Naive thymus-derived CD4-positive, alpha-beta T cell (primary cell): ENCODE measurements around the gene GPR150. TPM values are rescaled to one million over a fixed set of nuclear protein-coding genes. Genes with fewer than 3 reads are reported as not detected.

Experiments
- ATAC-seq: fragments of 150-1000 bp; cut with Tn5 transposase; 2 replicates; pipeline ENCODE4 v1.10.0; 2021; ENCODE audit warnings: mild to moderate bottlenecking, moderate library complexity
- CTCF ChIA-PET: fragments of 350-600 bp; sonication (Branson Sonifier 250); formaldehyde crosslinking; loops from one replicate; lab custom pipeline; 2021; ENCODE audit warnings: antibody characterized with exemption; lab: Charles Lee
- POLR2A ChIA-PET: fragments of 350-600 bp; sonication (Branson Sonifier 250); formaldehyde crosslinking; loops from one replicate; lab custom pipeline; 2021; ENCODE audit warnings: antibody characterized with exemption, inconsistent platforms; lab: Charles Lee
- DNase-seq, 9 donors: peaks; one replicate each; pipeline versions ENCODE4 v3.0.0 to v3.0.0-alpha.2; 2020 to 2022; ENCODE audit warnings: mixed read lengths in 1 of 9
- H3K27ac ChIP-seq: one replicate; pipeline ENCODE4 v1.7.0; 2013; ENCODE audit warnings: mild to moderate bottlenecking, low read depth, low read length, moderate library complexity
- H3K27me3 ChIP-seq, 2 donors: one replicate each; pipeline ENCODE4 v1.7.0; 2013; ENCODE audit warnings: low read length in 2 of 2, mild to moderate bottlenecking in 2 of 2, moderate library complexity in 2 of 2; ENCODE audit not compliant: control insufficient read depth in 2 of 2, insufficient read depth in 2 of 2
- H3K36me3 ChIP-seq, 3 experiments: 1 replicate in 2 of 3; 2 replicates in 1 of 3; pipeline ENCODE4 v1.7.0; 2013; ENCODE audit warnings: low read length in 3 of 3, mild to moderate bottlenecking in 3 of 3, moderate library complexity in 1 of 3; ENCODE audit not compliant: insufficient read depth in 3 of 3, control insufficient read depth in 2 of 3
- H3K4me1 ChIP-seq, 2 donors: one replicate each; pipeline ENCODE4 v1.7.0; 2013; ENCODE audit warnings: low read length in 2 of 2, mild to moderate bottlenecking in 2 of 2, moderate library complexity in 1 of 2; ENCODE audit not compliant: control insufficient read depth in 2 of 2, insufficient read depth in 2 of 2
- H3K4me3 ChIP-seq: 2 replicates; pipeline ENCODE4 v1.7.0; 2013; ENCODE audit warnings: mild to moderate bottlenecking, low read length
- H3K9me3 ChIP-seq, 3 experiments: 1 replicate in 2 of 3; 2 replicates in 1 of 3; pipeline ENCODE4 v1.7.0; 2013; ENCODE audit warnings: low read length in 3 of 3; ENCODE audit not compliant: control insufficient read depth in 2 of 3
- H3K27ac Mint-ChIP-seq, 9 donors: one replicate each; pipeline ENCODE4 v1.8.0; 2020 to 2022; ENCODE audit warnings: mixed read lengths in 9 of 9, mild to moderate bottlenecking in 8 of 9, moderate library complexity in 5 of 9, inconsistent platforms in 2 of 9
- H3K27me3 Mint-ChIP-seq, 5 donors: one replicate each; pipeline ENCODE4 v1.8.0; 2021 to 2022; ENCODE audit warnings: mixed read lengths in 5 of 5, mild to moderate bottlenecking in 1 of 5
- H3K36me3 Mint-ChIP-seq, 5 donors: one replicate each; pipeline ENCODE4 v1.8.0; 2020 to 2022; ENCODE audit warnings: mixed read lengths in 5 of 5, mild to moderate bottlenecking in 3 of 5, inconsistent platforms in 1 of 5
- H3K4me1 Mint-ChIP-seq, 7 donors: one replicate each; pipeline ENCODE4 v1.8.0; 2020 to 2022; ENCODE audit warnings: mixed read lengths in 7 of 7, mild to moderate bottlenecking in 3 of 7, inconsistent platforms in 1 of 7
- H3K4me3 Mint-ChIP-seq, 10 donors: one replicate each; pipeline ENCODE4 v1.8.0; 2020 to 2022; ENCODE audit warnings: mild to moderate bottlenecking in 10 of 10, mixed read lengths in 10 of 10, moderate library complexity in 6 of 10, inconsistent platforms in 2 of 10
- H3K9me3 Mint-ChIP-seq, 11 donors: one replicate each; pipeline ENCODE4 v1.8.0; 2020 to 2022; ENCODE audit warnings: mixed read lengths in 11 of 11, mild to moderate bottlenecking in 4 of 11, inconsistent platforms in 1 of 11, moderate library complexity in 1 of 11
- intact Hi-C, 2 donors: fragments of 100-400 bp; cut with micrococcal nuclease; formaldehyde crosslinking; loops; one replicate each; pipeline ENCODE4 v1.15.1; 2023
- polyA plus RNA-seq, 2 donors: library from polyadenylated mRNA; unstranded; fragments of 300-500 nt; fragmentation: Illumina TruSeq; gene quantifications; one replicate each; pipeline ENCODE4 v1.2.3, GENCODE V29; 2021
- total RNA-seq, 6 experiments: library from RNA in 5 of 6; stranded (reverse) in 5 of 6; gene quantifications; 1 replicate in 5 of 6; 2 replicates in 1 of 6; pipeline ENCODE4 v1.2.3 and lab custom pipeline; 2021 to 2026

GPR150 gene
- total and polyA plus RNA-seq, 7 experiments from 2014 or later = 0.48 to 3.5 (median 1.2) TPM

- no peak for ATAC-seq
- H3K4me3 ChIP-seq = no peak overlapping the region
- no peak overlapping the region for H3K27ac ChIP-seq
- Mint-ChIP-seq H3K27ac (no peak overlapping the region), H3K36me3 (peaks cover 7 to 29% (median 26%) of the 10 kb centered on the region in 5 donors), H3K9me3 (peaks cover 3 to 17% (median 10%) of the 10 kb centered on the region in 11 donors), H3K27me3 (no peaks in the 10 kb centered on the region), H3K4me3 (no peak overlapping the region), H3K4me1 (peaks cover 0 to 13% (median 5%) of the 10 kb centered on the region in 7 donors)
- peaks cover 0 to 3% (median 0%) of the 10 kb centered on the region in 3 experiments for H3K9me3 ChIP-seq
- CTCF ChIA-PET = no interaction called here
- no peaks in the 10 kb centered on the region for H3K27me3 ChIP-seq
- intact Hi-C loops = no loop called here
- no peaks in the 10 kb centered on the region for H3K36me3 ChIP-seq
- no peaks in the 10 kb centered on the region for H3K4me1 ChIP-seq
- POLR2A ChIA-PET = interaction anchor here (1.0 to 1.9 kb wide), 2 partner anchors 11 to 12 kb away, joined by 3 to 7 read pairs; no protein-coding TSS in a partner anchor
- DNase-seq = no peak
Measured at GRCh38 chr5:95610546-95610945, 9.3 kb upstream of the GPR150 start.

- H3K36me3 Mint-ChIP-seq = peaks cover 7 to 27% (median 25%) of the 10 kb centered on the region in 5 donors
- peaks cover 3 to 17% (median 10%) of the 10 kb centered on the region in 11 donors for H3K9me3 Mint-ChIP-seq
- DNase-seq = no peak
- no peak for ATAC-seq
- CTCF ChIA-PET = interaction anchor here (0.6 to 0.7 kb wide), 2 partner anchors 46 to 785 kb away, joined by 3 to 4 read pairs; no protein-coding TSS in a partner anchor
- no peaks in the 10 kb centered on the region for H3K36me3 ChIP-seq
- peaks cover 0 to 3% (median 0%) of the 10 kb centered on the region in 3 experiments for H3K9me3 ChIP-seq
- H3K4me3 ChIP-seq = no peak overlapping the region
- no peak overlapping the region for H3K4me3 Mint-ChIP-seq
- no peaks in the 10 kb centered on the region for H3K27me3 Mint-ChIP-seq
- H3K4me1 ChIP-seq = no peaks in the 10 kb centered on the region
- POLR2A ChIA-PET = interaction anchor here (1.0 to 1.9 kb wide), 3 partner anchors 10 to 12 kb away, joined by 3 to 7 read pairs (median 3); no protein-coding TSS in a partner anchor
- no peak overlapping the region for H3K27ac Mint-ChIP-seq
- no peak overlapping the region for H3K27ac ChIP-seq
- intact Hi-C loops = no loop called here
- no peaks in the 10 kb centered on the region for H3K27me3 ChIP-seq
- H3K4me1 Mint-ChIP-seq = peaks cover 0 to 21% (median 10%) of the 10 kb centered on the region in 7 donors
Measured at GRCh38 chr5:95611396-95611795, 8.5 kb upstream of the GPR150 start.

- no peak for ATAC-seq
- ChIA-PET POLR2A (no interaction called here), CTCF (no interaction called here)
- Mint-ChIP-seq H3K4me3 (peak overlapping the region in 1 of 10 donors; percentile 32), H3K36me3 (peaks cover 7 to 25% (median 20%) of the 10 kb centered on the region in 5 donors), H3K27ac (peak overlapping the region in 1 of 9 donors; percentile 81), H3K9me3 (peaks cover 3 to 17% (median 10%) of the 10 kb centered on the region in 11 donors), H3K27me3 (peaks cover 0 to under 1% (median 0%) of the 10 kb centered on the region in 5 donors), H3K4me1 (peaks cover 6 to 37% (median 22%) of the 10 kb centered on the region in 7 donors)
- Histone ChIP-seq H3K4me3 (no peak overlapping the region), H3K4me1 (peaks cover 0 to 5% of the 10 kb centered on the region in 2 donors), H3K9me3 (peaks cover 0 to 3% (median 0%) of the 10 kb centered on the region in 3 experiments), H3K27ac (no peak overlapping the region), H3K27me3 (no peaks in the 10 kb centered on the region), H3K36me3 (no peaks in the 10 kb centered on the region)
- DNase-seq = no peak
- intact Hi-C loops = no loop called here
Measured at GRCh38 chr5:95613514-95613913, 6.4 kb upstream of the GPR150 start.

- H3K27ac ChIP-seq = no peak overlapping the region
- Mint-ChIP-seq H3K27me3 (peaks cover 0 to 11% (median 0%) of the 10 kb centered on the region in 5 donors), H3K36me3 (peaks cover 7 to 25% (median 20%) of the 10 kb centered on the region in 5 donors), H3K27ac (no peak overlapping the region), H3K9me3 (peaks cover 0 to 17% (median 10%) of the 10 kb centered on the region in 11 donors), H3K4me1 (peaks cover 17 to 53% (median 37%) of the 10 kb centered on the region in 7 donors), H3K4me3 (no peak overlapping the region)
- no peaks in the 10 kb centered on the region for H3K36me3 ChIP-seq
- ChIA-PET POLR2A (no interaction called here), CTCF (no interaction called here)
- intact Hi-C loops = no loop called here
- no peak for ATAC-seq
- H3K4me3 ChIP-seq = no peak overlapping the region
- H3K4me1 ChIP-seq = peaks cover 0 to 18% of the 10 kb centered on the region in 2 donors
- H3K9me3 ChIP-seq = peaks cover 0 to 3% (median 0%) of the 10 kb centered on the region in 3 experiments
- no peak for DNase-seq
- no peaks in the 10 kb centered on the region for H3K27me3 ChIP-seq
Measured at GRCh38 chr5:95615164-95615467, 4.8 kb upstream of the GPR150 start.

DNA sequence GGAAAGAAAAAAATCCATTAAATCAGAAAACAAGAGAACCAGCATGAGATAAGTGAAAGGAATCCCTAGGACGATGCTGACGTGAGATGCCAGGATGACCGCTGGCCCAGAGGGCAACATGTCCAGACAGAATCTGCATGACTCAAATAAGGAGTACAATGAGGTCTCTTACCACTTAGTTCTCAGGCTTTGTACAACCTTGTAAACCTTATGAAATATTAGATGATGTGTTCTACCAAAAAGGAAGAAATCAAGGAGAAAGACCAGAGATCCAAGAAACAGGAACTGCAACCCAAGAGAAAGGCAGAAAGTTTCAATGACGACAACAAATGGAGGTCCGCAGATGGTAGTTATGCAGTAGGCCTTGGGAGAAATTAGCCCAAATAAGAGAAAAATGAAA is 2.8 kb upstream of the GPR150 start:
- Histone ChIP-seq H3K4me3 (no peak overlapping the region), H3K36me3 (no peaks in the 10 kb centered on the region), H3K4me1 (peaks cover 8 to 25% of the 10 kb centered on the region in 2 donors), H3K27ac (no peak overlapping the region), H3K27me3 (no peaks in the 10 kb centered on the region), H3K9me3 (peaks cover 0 to 3% (median 0%) of the 10 kb centered on the region in 3 experiments)
- Mint-ChIP-seq H3K27ac (no peak overlapping the region), H3K4me3 (peak overlapping the region in 2 of 10 donors; percentile 2 to 7), H3K36me3 (peaks cover 7 to 25% (median 20%) of the 10 kb centered on the region in 5 donors), H3K4me1 (peaks cover 22 to 59% (median 44%) of the 10 kb centered on the region in 7 donors), H3K9me3 (peaks cover 0 to 17% (median 10%) of the 10 kb centered on the region in 11 donors), H3K27me3 (peaks cover 0 to 11% (median 0%) of the 10 kb centered on the region in 5 donors)
- ChIA-PET POLR2A (interaction anchor here (1.0 kb wide), 1 partner anchor 62 kb away, joined by 4 read pairs; the partner anchor contains the start of genes ARSK and SKIC3), CTCF (no interaction called here)
- ATAC-seq (no peak), DNase-seq (no peak)
- intact Hi-C loops = no loop called here

DNA sequence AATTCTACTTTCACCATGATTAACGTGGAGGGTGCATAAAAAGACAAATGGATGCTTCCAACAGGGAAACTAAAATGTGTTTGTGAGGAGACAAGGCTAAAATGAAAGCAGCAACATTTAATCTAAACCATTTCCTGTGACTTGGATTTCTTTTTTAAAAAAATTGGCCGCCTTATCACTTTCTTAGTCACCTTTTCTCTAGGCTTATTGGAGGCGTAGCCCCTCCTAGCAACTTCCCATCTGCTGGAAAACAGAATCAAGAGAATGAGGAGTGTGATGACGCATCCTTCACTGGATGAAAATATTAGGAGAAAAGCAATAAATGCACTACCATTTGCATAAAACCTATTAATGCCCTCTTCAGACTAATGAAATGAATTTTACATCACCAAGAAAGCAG is 791 bp upstream of the GPR150 start:
- Mint-ChIP-seq H3K27me3 (peaks cover 0 to 15% (median 0%) of the 10 kb centered on the region in 5 donors), H3K4me1 (peaks cover 34 to 75% (median 64%) of the 10 kb centered on the region in 7 donors), H3K36me3 (peaks cover under 1 to 14% (median 6%) of the 10 kb centered on the region in 5 donors), H3K4me3 (peak overlapping the region; percentile 88 to 96 (median 92)), H3K9me3 (peaks cover 0 to 3% (median under 1%) of the 10 kb centered on the region in 11 donors), H3K27ac (peak overlapping the region in 8 of 9 donors; percentile 60 to 87 (median 82))
- ChIA-PET POLR2A (interaction anchor here (0.8 kb wide), 1 partner anchor 63 kb away, joined by 3 read pairs; no protein-coding TSS in a partner anchor), CTCF (no interaction called here)
- H3K4me1 ChIP-seq = peaks cover 22 to 43% of the 10 kb centered on the region in 2 donors
- H3K27me3 ChIP-seq = no peaks in the 10 kb centered on the region
- ATAC-seq (no peak), DNase-seq (no peak)
- no peaks in the 10 kb centered on the region for H3K9me3 ChIP-seq
- intact Hi-C loops = no loop called here
- H3K4me3 ChIP-seq = peak overlapping the region; percentile 75
- H3K36me3 ChIP-seq = no peaks in the 10 kb centered on the region
- H3K27ac ChIP-seq = no peak overlapping the region
